Measurements from ENCODE around the gene ARID2. TPM values are rescaled to one million over a fixed set of nuclear protein-coding genes. Genes with fewer than 3 reads are reported as not detected.

Gene ARID2
- total RNA-seq, 2 experiments from 2014 or later: 18.5 to 19.9 TPM

- H3K36me3 Mint-ChIP-seq: peaks cover 8% of the 10 kb centered on the region
- no peak for DNase-seq
- H3K9me3 Mint-ChIP-seq: no peaks in the 10 kb centered on the region
- H3K4me3 Mint-ChIP-seq: no peak overlapping the region
- no peak overlapping the region for H3K27ac Mint-ChIP-seq
- no peaks in the 10 kb centered on the region for H3K27me3 Mint-ChIP-seq
- H3K4me1 Mint-ChIP-seq: peaks cover 4% of the 10 kb centered on the region
Measured at GRCh38 chr12:45708363-45708762, 21.1 kb upstream of the ARID2 start.

GRCh38 chr12:45708901-45709300 lies 20.6 kb upstream of the ARID2 start:
- Mint-ChIP-seq H3K36me3 (peaks cover 8% of the 10 kb centered on the region), H3K4me1 (peaks cover 4% of the 10 kb centered on the region), H3K9me3 (no peaks in the 10 kb centered on the region), H3K4me3 (no peak overlapping the region), H3K27me3 (no peaks in the 10 kb centered on the region), H3K27ac (no peak overlapping the region)
- no peak for DNase-seq

GRCh38 chr12:45712319-45712718 lies 17.2 kb upstream of the ARID2 start:
- H3K27ac Mint-ChIP-seq: no peak overlapping the region
- H3K4me1 Mint-ChIP-seq: peaks cover 6% of the 10 kb centered on the region
- no peaks in the 10 kb centered on the region for H3K27me3 Mint-ChIP-seq
- H3K9me3 Mint-ChIP-seq: no peaks in the 10 kb centered on the region
- H3K4me3 Mint-ChIP-seq: no peak overlapping the region
- H3K36me3 Mint-ChIP-seq: peaks cover 2% of the 10 kb centered on the region
- DNase-seq: no peak

- Mint-ChIP-seq H3K36me3 (peaks cover 2% of the 10 kb centered on the region), H3K9me3 (no peaks in the 10 kb centered on the region), H3K27ac (no peak overlapping the region), H3K4me1 (peaks cover 10% of the 10 kb centered on the region), H3K27me3 (no peaks in the 10 kb centered on the region), H3K4me3 (no peak overlapping the region)
- DNase-seq: no peak
Measured at GRCh38 chr12:45713078-45713477, 16.4 kb upstream of the ARID2 start.

- Mint-ChIP-seq H3K27me3 (no peaks in the 10 kb centered on the region), H3K27ac (no peak overlapping the region), H3K36me3 (peaks cover 17% of the 10 kb centered on the region), H3K4me3 (no peak overlapping the region), H3K9me3 (no peaks in the 10 kb centered on the region), H3K4me1 (peaks cover 48% of the 10 kb centered on the region)
- DNase-seq: no peak
Measured at GRCh38 chr12:45718306-45718705, 11.2 kb upstream of the ARID2 start.

GRCh38 chr12:45720069-45720468 lies 9.4 kb upstream of the ARID2 start:
- Mint-ChIP-seq H3K36me3 (peaks cover 17% of the 10 kb centered on the region), H3K9me3 (no peaks in the 10 kb centered on the region), H3K4me1 (peaks cover 47% of the 10 kb centered on the region), H3K27me3 (no peaks in the 10 kb centered on the region), H3K27ac (no peak overlapping the region), H3K4me3 (no peak overlapping the region)
- no peak for DNase-seq

- Mint-ChIP-seq H3K27ac (no peak overlapping the region), H3K36me3 (peaks cover 19% of the 10 kb centered on the region), H3K9me3 (no peaks in the 10 kb centered on the region), H3K4me3 (no peak overlapping the region), H3K27me3 (no peaks in the 10 kb centered on the region), H3K4me1 (peaks cover 47% of the 10 kb centered on the region)
- no peak for DNase-seq
Measured at GRCh38 chr12:45721369-45721768, 8.1 kb upstream of the ARID2 start.

- DNase-seq: no peak
- peaks cover 47% of the 10 kb centered on the region for H3K4me1 Mint-ChIP-seq
- H3K27me3 Mint-ChIP-seq: no peaks in the 10 kb centered on the region
- no peaks in the 10 kb centered on the region for H3K9me3 Mint-ChIP-seq
- peaks cover 19% of the 10 kb centered on the region for H3K36me3 Mint-ChIP-seq
- H3K4me3 Mint-ChIP-seq: no peak overlapping the region
- H3K27ac Mint-ChIP-seq: no peak overlapping the region
Measured at GRCh38 chr12:45721954-45722353, 7.6 kb upstream of the ARID2 start.

GRCh38 chr12:45725631-45726602 lies 3.6 kb upstream of the ARID2 start:
- Mint-ChIP-seq H3K9me3 (no peaks in the 10 kb centered on the region), H3K4me1 (peaks cover 25% of the 10 kb centered on the region), H3K27me3 (no peaks in the 10 kb centered on the region), H3K36me3 (peaks cover 20% of the 10 kb centered on the region), H3K4me3 (peak overlapping the region; percentile 99), H3K27ac (peak overlapping the region; percentile 99)
- no peak for DNase-seq

- H3K4me3 Mint-ChIP-seq: peak overlapping the region; percentile 99
- DNase-seq: peak; percentile 35
- H3K27me3 Mint-ChIP-seq: no peaks in the 10 kb centered on the region
- H3K4me1 Mint-ChIP-seq: peaks cover 16% of the 10 kb centered on the region
- H3K9me3 Mint-ChIP-seq: no peaks in the 10 kb centered on the region
- peak overlapping the region; percentile 99 for H3K27ac Mint-ChIP-seq
- peaks cover 15% of the 10 kb centered on the region for H3K36me3 Mint-ChIP-seq
Measured at GRCh38 chr12:45726603-45727300, 2.8 kb upstream of the ARID2 start.

- no peaks in the 10 kb centered on the region for H3K27me3 Mint-ChIP-seq
- H3K36me3 Mint-ChIP-seq: peaks cover 15% of the 10 kb centered on the region
- peak; percentile 90 for DNase-seq
- H3K4me3 Mint-ChIP-seq: peak overlapping the region; percentile 99
- H3K4me1 Mint-ChIP-seq: peaks cover 15% of the 10 kb centered on the region
- no peaks in the 10 kb centered on the region for H3K9me3 Mint-ChIP-seq
- peak overlapping the region; percentile 99 for H3K27ac Mint-ChIP-seq
Measured at GRCh38 chr12:45727301-45727979, 2.1 kb upstream of the ARID2 start.

GRCh38 chr12:45727980-45728629 lies 1.4 kb upstream of the ARID2 start:
- no peaks in the 10 kb centered on the region for H3K27me3 Mint-ChIP-seq
- H3K4me3 Mint-ChIP-seq: peak overlapping the region; percentile 99
- peak overlapping the region; percentile 99 for H3K27ac Mint-ChIP-seq
- no peaks in the 10 kb centered on the region for H3K9me3 Mint-ChIP-seq
- peaks cover 11% of the 10 kb centered on the region for H3K4me1 Mint-ChIP-seq
- H3K36me3 Mint-ChIP-seq: peaks cover 12% of the 10 kb centered on the region
- no peak for DNase-seq

GRCh38 chr12:45728630-45729232 lies 775 bp upstream of the ARID2 start:
- H3K4me1 Mint-ChIP-seq: peaks cover 13% of the 10 kb centered on the region
- no peaks in the 10 kb centered on the region for H3K9me3 Mint-ChIP-seq
- H3K4me3 Mint-ChIP-seq: peak overlapping the region; percentile 99
- H3K27ac Mint-ChIP-seq: peak overlapping the region; percentile 99
- no peaks in the 10 kb centered on the region for H3K27me3 Mint-ChIP-seq
- peaks cover 12% of the 10 kb centered on the region for H3K36me3 Mint-ChIP-seq
- DNase-seq: peak; percentile 96

- peak; percentile 60 for DNase-seq
- Mint-ChIP-seq H3K27me3 (no peaks in the 10 kb centered on the region), H3K27ac (peak overlapping the region; percentile 97), H3K4me1 (peaks cover 18% of the 10 kb centered on the region), H3K4me3 (peak overlapping the region; percentile 99), H3K9me3 (no peaks in the 10 kb centered on the region), H3K36me3 (peaks cover 18% of the 10 kb centered on the region)
Measured at GRCh38 chr12:45730084-45730347, 510 bp downstream of the ARID2 start.

Data from activated naive CD8-positive, alpha-beta T cell treated with anti-CD3 and anti-CD28 coated beads for 36 hours (primary cell).